GM21825 (cell line): ENCODE data around the gene PAIP2.
"Not testable (repeated sequence)": the region's sequence is repeated elsewhere in the genome, so short reads cannot be mapped to it uniquely, and the experiment has no call there.

ENCODE experiments used
- ATAC-seq: cut with Tn5 transposase; IDR thresholded peaks from one replicate; pipeline ENCODE4 v1.9.1; 2021; ENCODE audit warnings: mild to moderate bottlenecking, moderate library complexity; ENCODE audit not compliant: unreplicated experiment

Gene PAIP2

GRCh38 chr5:139377226-139377625, 35.6 kb downstream of the PAIP2 start:
- ATAC-seq, result no peak

GRCh38 chr5:139378101-139378825, 36.6 kb downstream of the PAIP2 start:
- ATAC-seq, result no peak

- ATAC-seq, result no peak
Measured at GRCh38 chr5:139378941-139379361, 37.3 kb downstream of the PAIP2 start.

GRCh38 chr5:139379626-139380449, 38.2 kb downstream of the PAIP2 start:
- no peak for ATAC-seq

GRCh38 chr5:139381837-139382761, 40.4 kb downstream of the PAIP2 start:
- ATAC-seq, result no peak

- no peak for ATAC-seq
Measured at GRCh38 chr5:139382807-139383206, 41.2 kb downstream of the PAIP2 start.

GRCh38 chr5:139383275-139383992, 41.8 kb downstream of the PAIP2 start, which contains the start of gene SLC23A1:
TSS of gene SLC23A1 (minus strand) at chr5:139383297. CDS start at chr5:139383253, 44 bp downstream.
- ATAC-seq, result no peak

- no peak for ATAC-seq
Measured at GRCh38 chr5:139383993-139384590, 42.4 kb downstream of the PAIP2 start.

GRCh38 chr5:139384591-139385051, 43.0 kb downstream of the PAIP2 start:
- ATAC-seq, result no peak

- ATAC-seq, result no peak
Measured at GRCh38 chr5:139385061-139386049, 43.7 kb downstream of the PAIP2 start.

GRCh38 chr5:139386050-139386438, 44.4 kb downstream of the PAIP2 start:
- no peak for ATAC-seq

GRCh38 chr5:139386956-139387355, 45.3 kb downstream of the PAIP2 start:
- ATAC-seq, result not testable (repeated sequence)

- ATAC-seq, result no peak
Measured at GRCh38 chr5:139387611-139388197, 46.0 kb downstream of the PAIP2 start.

- ATAC-seq, result no peak
Measured at GRCh38 chr5:139388198-139388821, 46.7 kb downstream of the PAIP2 start.

GRCh38 chr5:139389701-139390638, 48.3 kb downstream of the PAIP2 start, which contains the start of gene MZB1:
TSS of gene MZB1 (minus strand) at chr5:139389913. CDS start at chr5:139389856, 57 bp downstream.
- ATAC-seq, result peak; percentile 30
